ENCODE results near the gene UGGT1. TPM values are rescaled to one million over a fixed set of nuclear protein-coding genes. Genes with fewer than 3 reads are reported as not detected.

Gene UGGT1
- total RNA-seq, 1 donor = 80.0 TPM

- no peak overlapping the region for H3K4me3 ChIP-seq (ENCODE audit: insufficient read depth, low read length)
- no peaks in the 10 kb centered on the region for H4K20me1 ChIP-seq (ENCODE audit: insufficient read depth, low read length)
- H3K27ac ChIP-seq (ENCODE audit: low read depth, low read length) = no peak overlapping the region
- H3K9me3 ChIP-seq (ENCODE audit: low read depth, low read length) = no peaks in the 10 kb centered on the region
- H3K36me3 ChIP-seq (ENCODE audit: insufficient read depth, low read length) = no peaks in the 10 kb centered on the region
- H3K4me2 ChIP-seq (ENCODE audit: insufficient read depth, low read length) = no peak overlapping the region
- H3K27me3 ChIP-seq (ENCODE audit: insufficient read depth, low read length) = peaks cover 3% of the 10 kb centered on the region
- TF ChIP-seq CTCF (IDR thresholded peaks at IDR 0.05; ENCODE audit: extremely low read depth, low read depth, low read length) = no peak
- no peak for DNase-seq (ENCODE audit: insufficient read length, low spot score, missing footprints)
- H3K4me1 ChIP-seq (ENCODE audit: insufficient read depth, low read length) = no peaks in the 10 kb centered on the region
- no peak overlapping the region for H2AFZ ChIP-seq (ENCODE audit: low read length)
- no peaks in the 10 kb centered on the region for H3K79me2 ChIP-seq (ENCODE audit: insufficient read depth, low read length)
Measured at GRCh38 chr2:128227862-128228261, 136.9 kb downstream of the UGGT1 start.

GRCh38 chr2:128228894-128229293 lies 137.9 kb downstream of the UGGT1 start:
- H3K27me3 ChIP-seq (ENCODE audit: insufficient read depth, low read length) = peaks cover 3% of the 10 kb centered on the region
- H4K20me1 ChIP-seq (ENCODE audit: insufficient read depth, low read length) = no peaks in the 10 kb centered on the region
- no peaks in the 10 kb centered on the region for H3K36me3 ChIP-seq (ENCODE audit: insufficient read depth, low read length)
- H3K4me1 ChIP-seq (ENCODE audit: insufficient read depth, low read length) = peaks cover 3% of the 10 kb centered on the region
- H3K9me3 ChIP-seq (ENCODE audit: low read depth, low read length) = no peaks in the 10 kb centered on the region
- DNase-seq (ENCODE audit: insufficient read length, low spot score, missing footprints) = peak; percentile 82
- H3K79me2 ChIP-seq (ENCODE audit: insufficient read depth, low read length) = no peaks in the 10 kb centered on the region
- no peak overlapping the region for H3K27ac ChIP-seq (ENCODE audit: low read depth, low read length)
- H3K4me2 ChIP-seq (ENCODE audit: insufficient read depth, low read length) = no peak overlapping the region
- no peak overlapping the region for H3K4me3 ChIP-seq (ENCODE audit: insufficient read depth, low read length)
- no peak for TF ChIP-seq CTCF (IDR thresholded peaks at IDR 0.05; ENCODE audit: extremely low read depth, low read depth, low read length)
- no peak overlapping the region for H2AFZ ChIP-seq (ENCODE audit: low read length)

GRCh38 chr2:128232965-128233789 lies 142.2 kb downstream of the UGGT1 start:
- Histone ChIP-seq H4K20me1 (ENCODE audit: insufficient read depth, low read length) (peaks cover 2% of the 10 kb centered on the region), H3K4me2 (ENCODE audit: insufficient read depth, low read length) (peak overlapping the region; percentile 94), H3K79me2 (ENCODE audit: insufficient read depth, low read length) (no peaks in the 10 kb centered on the region), H3K9me3 (ENCODE audit: low read depth, low read length) (no peaks in the 10 kb centered on the region), H2AFZ (ENCODE audit: low read length) (peak overlapping the region; percentile 90), H3K4me1 (ENCODE audit: insufficient read depth, low read length) (peaks cover 20% of the 10 kb centered on the region), H3K27me3 (ENCODE audit: insufficient read depth, low read length) (peaks cover 3% of the 10 kb centered on the region), H3K27ac (ENCODE audit: low read depth, low read length) (no peak overlapping the region), H3K4me3 (ENCODE audit: insufficient read depth, low read length) (peak overlapping the region; percentile 86), H3K36me3 (ENCODE audit: insufficient read depth, low read length) (no peaks in the 10 kb centered on the region)
- TF ChIP-seq CTCF (IDR thresholded peaks at IDR 0.05; ENCODE audit: extremely low read depth, low read depth, low read length) = peak; percentile 71
- DNase-seq (ENCODE audit: insufficient read length, low spot score, missing footprints) = peak; percentile 98

- H4K20me1 ChIP-seq (ENCODE audit: insufficient read depth, low read length) = peaks cover 2% of the 10 kb centered on the region
- no peaks in the 10 kb centered on the region for H3K9me3 ChIP-seq (ENCODE audit: low read depth, low read length)
- no peak overlapping the region for H3K27ac ChIP-seq (ENCODE audit: low read depth, low read length)
- H3K4me3 ChIP-seq (ENCODE audit: insufficient read depth, low read length) = peak overlapping the region; percentile 86
- peaks cover 3% of the 10 kb centered on the region for H3K27me3 ChIP-seq (ENCODE audit: insufficient read depth, low read length)
- no peak for TF ChIP-seq CTCF (IDR thresholded peaks at IDR 0.05; ENCODE audit: extremely low read depth, low read depth, low read length)
- peaks cover 20% of the 10 kb centered on the region for H3K4me1 ChIP-seq (ENCODE audit: insufficient read depth, low read length)
- peak overlapping the region; percentile 94 for H3K4me2 ChIP-seq (ENCODE audit: insufficient read depth, low read length)
- H3K36me3 ChIP-seq (ENCODE audit: insufficient read depth, low read length) = no peaks in the 10 kb centered on the region
- no peaks in the 10 kb centered on the region for H3K79me2 ChIP-seq (ENCODE audit: insufficient read depth, low read length)
- H2AFZ ChIP-seq (ENCODE audit: low read length) = peak overlapping the region; percentile 35
- no peak for DNase-seq (ENCODE audit: insufficient read length, low spot score, missing footprints)
Measured at GRCh38 chr2:128233790-128234395, 142.9 kb downstream of the UGGT1 start.

All from osteoblast (primary cell).